Measurements from ENCODE around the gene TUB. TPM values are rescaled to one million over a fixed set of nuclear protein-coding genes. Genes with fewer than 3 reads are reported as not detected.

TUB gene
- polyA plus RNA-seq, 3 donors = not detected

- Histone ChIP-seq H3K9me3 (replicated peaks in 1 of 2; ENCODE audit: control insufficient read depth in 1 of 2, insufficient read depth in 1 of 2, low read length in 2 of 2) (no peaks in the 10 kb centered on the region), H4K20me1 (ENCODE audit: insufficient read depth, low read length) (no peaks in the 10 kb centered on the region), H3K36me3 (replicated peaks in 1 of 2; ENCODE audit: control insufficient read depth in 1 of 2, insufficient read depth in 2 of 2, low read length in 2 of 2) (no peaks in the 10 kb centered on the region), H3K27me3 (ENCODE audit: control insufficient read depth in 2 of 2, insufficient read depth in 2 of 2, low read length in 2 of 2) (no peaks in the 10 kb centered on the region), H3K79me2 (ENCODE audit: insufficient read depth, low read length) (no peaks in the 10 kb centered on the region), H3K9ac (ENCODE audit: insufficient read depth, low read length, poor library complexity, severe bottlenecking) (no peak overlapping the region), H3K4me2 (replicated peaks; ENCODE audit: extremely low read depth, low read length, poor library complexity, severe bottlenecking) (no peak overlapping the region), H2AFZ (ENCODE audit: insufficient read depth, low read depth, low read length, poor library complexity, severe bottlenecking) (no peak overlapping the region), H3K4me1 (ENCODE audit: control insufficient read depth in 1 of 2, insufficient read depth in 2 of 2, low read length in 2 of 2) (no peaks in the 10 kb centered on the region), H3K27ac (ENCODE audit: low read depth in 1 of 2, low read length in 2 of 2) (no peak overlapping the region), H3K4me3 (replicated peaks in 1 of 3; ENCODE audit: low read depth in 2 of 3, low read length in 3 of 3) (no peak overlapping the region)
- Mint-ChIP-seq H3K36me3 (no peaks in the 10 kb centered on the region), H3K27ac (no peak overlapping the region), H3K4me1 (peaks cover 9% of the 10 kb centered on the region), H3K9me3 (no peaks in the 10 kb centered on the region), H3K27me3 (ENCODE audit: low read depth in 3 of 3) (peaks cover 2 to 14% (median 7%) of the 10 kb centered on the region in 3 donors), H3K4me3 (no peak overlapping the region)
- 96% methylated on average over 3 of the region's 5 CpGs for WGBS (ENCODE audit: insufficient coverage)
- intact Hi-C loops (cut with micrococcal nuclease) = no loop called here
- TF ChIP-seq CTCF (IDR thresholded peaks at IDR 0.05) = no peak
- DNase-seq = no peak
Measured at GRCh38 chr11:8036986-8037385, 44.0 kb upstream of the TUB start.

DNA sequence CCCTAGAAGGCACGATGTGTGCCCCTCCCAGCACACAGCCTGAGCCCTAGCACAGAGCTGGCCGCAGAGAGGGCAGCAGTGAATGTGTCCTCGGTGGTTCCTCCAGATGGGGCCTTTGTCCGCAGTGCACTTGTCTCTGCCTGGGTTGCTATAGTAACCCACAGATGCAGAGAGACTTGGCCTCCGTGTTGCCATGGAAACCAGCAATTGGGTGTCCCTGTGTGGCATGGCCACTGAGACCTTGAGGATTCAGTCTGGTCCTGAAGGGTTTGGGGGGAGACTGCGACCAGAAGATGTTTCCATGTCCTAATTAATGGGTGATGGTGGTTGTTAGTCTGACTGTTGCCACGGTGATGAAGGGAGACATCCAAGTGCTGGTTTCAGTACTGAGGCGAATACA is 42.6 kb upstream of the TUB start:
- Histone ChIP-seq H3K36me3 (replicated peaks in 1 of 2; ENCODE audit: control insufficient read depth in 1 of 2, insufficient read depth in 2 of 2, low read length in 2 of 2) (no peaks in the 10 kb centered on the region), H3K9me3 (replicated peaks in 1 of 2; ENCODE audit: control insufficient read depth in 1 of 2, insufficient read depth in 1 of 2, low read length in 2 of 2) (no peaks in the 10 kb centered on the region), H3K9ac (ENCODE audit: insufficient read depth, low read length, poor library complexity, severe bottlenecking) (no peak overlapping the region), H2AFZ (ENCODE audit: insufficient read depth, low read depth, low read length, poor library complexity, severe bottlenecking) (no peak overlapping the region), H3K79me2 (ENCODE audit: insufficient read depth, low read length) (no peaks in the 10 kb centered on the region), H3K27ac (ENCODE audit: low read depth in 1 of 2, low read length in 2 of 2) (no peak overlapping the region), H3K4me1 (ENCODE audit: control insufficient read depth in 1 of 2, insufficient read depth in 2 of 2, low read length in 2 of 2) (no peaks in the 10 kb centered on the region), H3K27me3 (ENCODE audit: control insufficient read depth in 2 of 2, insufficient read depth in 2 of 2, low read length in 2 of 2) (no peaks in the 10 kb centered on the region), H4K20me1 (ENCODE audit: insufficient read depth, low read length) (no peaks in the 10 kb centered on the region), H3K4me3 (replicated peaks in 1 of 3; ENCODE audit: low read depth in 2 of 3, low read length in 3 of 3) (no peak overlapping the region), H3K4me2 (replicated peaks; ENCODE audit: extremely low read depth, low read length, poor library complexity, severe bottlenecking) (no peak overlapping the region)
- Mint-ChIP-seq H3K4me1 (peaks cover 2% of the 10 kb centered on the region), H3K27ac (no peak overlapping the region), H3K4me3 (no peak overlapping the region), H3K9me3 (no peaks in the 10 kb centered on the region), H3K27me3 (ENCODE audit: low read depth in 3 of 3) (peaks cover 3 to 14% (median 7%) of the 10 kb centered on the region in 3 donors), H3K36me3 (no peaks in the 10 kb centered on the region)
- no peak for TF ChIP-seq CTCF (IDR thresholded peaks at IDR 0.05)
- no peak for DNase-seq
- 86% methylated on average over 8 of the region's 8 CpGs for WGBS (ENCODE audit: insufficient coverage)
- intact Hi-C loops (cut with micrococcal nuclease) = no loop called here

Measured in CD14-positive monocyte (primary cell).